ENCODE data around the gene ANAPC5.

DNA sequence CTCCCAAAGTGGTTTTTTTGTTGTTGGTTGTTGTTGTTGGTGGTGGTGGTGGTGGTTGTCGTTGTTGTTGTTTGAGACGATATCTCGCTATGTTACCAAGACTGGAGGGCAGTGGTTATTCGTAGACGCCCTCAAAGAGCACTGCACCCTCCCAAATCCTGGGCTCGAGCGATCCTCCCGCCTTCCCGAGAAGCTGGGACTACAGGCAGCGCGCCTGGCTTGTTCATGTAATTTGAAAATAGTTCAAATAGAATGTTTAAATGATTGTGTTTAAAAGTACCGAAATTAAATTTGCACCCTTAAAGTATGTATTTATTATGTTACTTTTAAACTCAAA is 439 bp upstream of the ANAPC5 start:
- TF ChIP-seq, protein P1, sequence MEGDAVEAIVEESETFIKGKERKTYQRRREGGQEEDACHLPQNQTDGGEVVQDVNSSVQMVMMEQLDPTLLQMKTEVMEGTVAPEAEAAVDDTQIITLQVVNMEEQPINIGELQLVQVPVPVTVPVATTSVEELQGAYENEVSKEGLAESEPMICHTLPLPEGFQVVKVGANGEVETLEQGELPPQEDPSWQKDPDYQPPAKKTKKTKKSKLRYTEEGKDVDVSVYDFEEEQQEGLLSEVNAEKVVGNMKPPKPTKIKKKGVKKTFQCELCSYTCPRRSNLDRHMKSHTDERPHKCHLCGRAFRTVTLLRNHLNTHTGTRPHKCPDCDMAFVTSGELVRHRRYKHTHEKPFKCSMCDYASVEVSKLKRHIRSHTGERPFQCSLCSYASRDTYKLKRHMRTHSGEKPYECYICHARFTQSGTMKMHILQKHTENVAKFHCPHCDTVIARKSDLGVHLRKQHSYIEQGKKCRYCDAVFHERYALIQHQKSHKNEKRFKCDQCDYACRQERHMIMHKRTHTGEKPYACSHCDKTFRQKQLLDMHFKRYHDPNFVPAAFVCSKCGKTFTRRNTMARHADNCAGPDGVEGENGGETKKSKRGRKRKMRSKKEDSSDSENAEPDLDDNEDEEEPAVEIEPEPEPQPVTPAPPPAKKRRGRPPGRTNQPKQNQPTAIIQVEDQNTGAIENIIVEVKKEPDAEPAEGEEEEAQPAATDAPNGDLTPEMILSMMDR (IDR thresholded peaks at IDR 0.05; ENCODE audit: insufficient read depth, low read depth, low read length) = no peak
- no peak for TF ChIP-seq EZH2 (IDR thresholded peaks at IDR 0.05; ENCODE audit: insufficient read depth, low read length)
